K562 treated with DMSO at 1 percent for 24 hours (cell line): Measurements from ENCODE around the gene KRT39. TPM values are rescaled to one million over a fixed set of nuclear protein-coding genes. Genes with fewer than 3 reads are reported as not detected.

ENCODE experiments used
- total RNA-seq: library from RNA; unstranded; fragments of 300-600 nt; gene quantifications from 2 replicates; pipeline ENCODE4 v1.2.3, GENCODE V29; 2022; ENCODE audit warnings: low read depth; ENCODE audit not compliant: insufficient read depth

The KRT39 gene
- total RNA-seq = not detected in 2 replicates

GRCh38 chr17:40966848-40967247 lies at the start of gene KRT39:
Gene KRT39, minus strand, starts transcription at chr17:40966948. Its CDS starts 92 bp downstream, at chr17:40966856.

GRCh38 chr17:41008811-41009210 lies 42.1 kb upstream of the KRT39 start, which contains the start of gene KRTAP3-1:
Gene KRTAP3-1, minus strand, starts transcription at chr17:41009128. Its CDS starts 54 bp downstream, at chr17:41009074.

GRCh38 chr17:40999563-40999962 lies 32.8 kb upstream of the KRT39 start, which contains the start of gene KRTAP3-2:
Gene KRTAP3-2, minus strand, starts transcription at chr17:40999906. Its CDS starts 53 bp downstream, at chr17:40999853.

GRCh38 chr17:40993839-40994238 lies 27.1 kb upstream of the KRT39 start, which contains the start of gene KRTAP3-3:
Gene KRTAP3-3, minus strand, starts transcription at chr17:40994164. Its CDS starts 67 bp downstream, at chr17:40994097.

GRCh38 chr17:40984226-40984625 lies 17.5 kb upstream of the KRT39 start, which contains the start of gene KRT40:
Gene KRT40, minus strand, starts transcription at chr17:40984326. Its CDS starts 53 bp downstream, at chr17:40984273.

GRCh38 chr17:40937384-40937819 lies 29.3 kb downstream of the KRT39 start, which contains the start of gene KRT23:
Gene KRT23, minus strand, starts transcription at chr17:40937646. Its CDS starts 1,043 bp downstream, at chr17:40936603.

Other genes starting within 250 kb of the KRT39 start
- not detected in 2 replicates for gene KRT25, start 211.6 kb downstream of the KRT39 start, total RNA-seq
- not detected in 2 replicates for gene KRT26, start 194.7 kb downstream of the KRT39 start, total RNA-seq
- not detected in 2 replicates for gene KRT27, start 184.4 kb downstream of the KRT39 start, total RNA-seq
- not detected in 2 replicates for gene KRT28, start 167.0 kb downstream of the KRT39 start, total RNA-seq
- gene KRT10, start 144.3 kb downstream of the KRT39 start, total RNA-seq = 61.4 and 78.5 TPM in 2 replicates
- gene KRT12, start 99.7 kb downstream of the KRT39 start, total RNA-seq = 6.3 and 7.9 TPM in 2 replicates
- gene KRT20, start 81.7 kb downstream of the KRT39 start, total RNA-seq = not detected in 2 replicates
- not detected in 2 replicates for gene KRT23, start 29.3 kb downstream of the KRT39 start, total RNA-seq
- gene KRT40, start 17.4 kb upstream of the KRT39 start, total RNA-seq = not detected in 2 replicates
- not detected in 2 replicates for gene KRTAP3-3, start 27.2 kb upstream of the KRT39 start, total RNA-seq
- not detected in 2 replicates for gene KRTAP3-2, start 33.0 kb upstream of the KRT39 start, total RNA-seq
- gene KRTAP3-1, start 42.2 kb upstream of the KRT39 start, total RNA-seq = not detected in 2 replicates
- gene KRTAP1-5, start 60.3 kb upstream of the KRT39 start, total RNA-seq = not detected in 2 replicates
- gene KRTAP1-4, start 63.2 kb upstream of the KRT39 start, total RNA-seq = not detected in 2 replicates
- gene KRTAP1-3, start 67.9 kb upstream of the KRT39 start, total RNA-seq = not detected in 2 replicates
- gene KRTAP1-1, start 74.5 kb upstream of the KRT39 start, total RNA-seq = not detected in 2 replicates
- gene KRTAP2-1, start 80.4 kb upstream of the KRT39 start, total RNA-seq = not detected in 2 replicates
- gene KRTAP2-2, start 88.3 kb upstream of the KRT39 start, total RNA-seq = not detected in 2 replicates
- not detected in 2 replicates for gene KRTAP2-3, start 93.2 kb upstream of the KRT39 start, total RNA-seq
- not detected in 2 replicates for gene KRTAP2-4, start 98.9 kb upstream of the KRT39 start, total RNA-seq
- gene KRTAP4-7, start 117.2 kb upstream of the KRT39 start, total RNA-seq = not detected in 2 replicates
- gene KRTAP4-8, start 131.2 kb upstream of the KRT39 start, total RNA-seq = not detected in 2 replicates
- gene KRTAP4-16, start 135.3 kb upstream of the KRT39 start, total RNA-seq = not detected in 2 replicates
- gene KRTAP4-9, start 138.4 kb upstream of the KRT39 start, total RNA-seq = not detected in 2 replicates
- gene KRTAP4-11, start 151.4 kb upstream of the KRT39 start, total RNA-seq = not detected in 2 replicates
- not detected in 2 replicates for gene KRTAP4-12, start 157.2 kb upstream of the KRT39 start, total RNA-seq
- not detected in 2 replicates for gene KRTAP4-6, start 173.6 kb upstream of the KRT39 start, total RNA-seq
- not detected in 2 replicates for gene KRTAP4-5, start 182.9 kb upstream of the KRT39 start, total RNA-seq
- not detected in 2 replicates for gene KRTAP4-4, start 193.8 kb upstream of the KRT39 start, total RNA-seq
- not detected in 2 replicates for gene KRTAP4-3, start 201.3 kb upstream of the KRT39 start, total RNA-seq
- not detected in 2 replicates for gene KRTAP4-2, start 211.3 kb upstream of the KRT39 start, total RNA-seq
- not detected in 2 replicates for gene KRTAP4-1, start 218.0 kb upstream of the KRT39 start, total RNA-seq
- gene KRTAP9-1, start 222.9 kb upstream of the KRT39 start, total RNA-seq = not detected in 2 replicates